HG03439 (cell line): ENCODE results near the gene WWC2.

Experiments
- ATAC-seq: cut with Tn5 transposase; IDR thresholded peaks from one replicate; pipeline ENCODE4 v1.9.1; 2021; ENCODE audit warnings: mild to moderate bottlenecking, moderate library complexity; ENCODE audit not compliant: unreplicated experiment

Gene WWC2

GRCh38 chr4:183254162-183254561, 155.1 kb downstream of the WWC2 start:
- ATAC-seq, result no peak

GRCh38 chr4:183255487-183255886, 156.4 kb downstream of the WWC2 start:
- no peak for ATAC-seq

- no peak for ATAC-seq
These were observed 157.3 kb downstream of the WWC2 start for GRCh38 chr4:183256343-183256742.

GRCh38 chr4:183256756-183257385, 157.8 kb downstream of the WWC2 start:
- no peak for ATAC-seq

GRCh38 chr4:183257808-183258207, 158.8 kb downstream of the WWC2 start:
- no peak for ATAC-seq

GRCh38 chr4:183260491-183261151, 161.6 kb downstream of the WWC2 start:
- no peak for ATAC-seq

- peak; percentile 92 for ATAC-seq
These were observed 163.1 kb downstream of the WWC2 start for GRCh38 chr4:183261953-183262775.

- ATAC-seq, result no peak
These were observed 163.7 kb downstream of the WWC2 start for GRCh38 chr4:183262776-183263100.

- no peak for ATAC-seq
These were observed 164.8 kb downstream of the WWC2 start for GRCh38 chr4:183263787-183264386.

- ATAC-seq, result no peak
These were observed 165.6 kb downstream of the WWC2 start for GRCh38 chr4:183264614-183265013.

GRCh38 chr4:183266371-183266770, 167.3 kb downstream of the WWC2 start:
- no peak for ATAC-seq

GRCh38 chr4:183268556-183268955, 169.5 kb downstream of the WWC2 start:
- no peak for ATAC-seq

GRCh38 chr4:183272384-183272783, 173.3 kb downstream of the WWC2 start:
- no peak for ATAC-seq

GRCh38 chr4:183276106-183276505, 177.0 kb downstream of the WWC2 start:
- ATAC-seq, result no peak

- ATAC-seq, result no peak
These were observed 185.3 kb downstream of the WWC2 start for GRCh38 chr4:183284258-183284785.

GRCh38 chr4:183284965-183285364, 185.9 kb downstream of the WWC2 start:
- ATAC-seq, result no peak

- no peak for ATAC-seq
These were observed 186.8 kb downstream of the WWC2 start for GRCh38 chr4:183285886-183286285.

GRCh38 chr4:183286590-183287308, 187.7 kb downstream of the WWC2 start:
- no peak for ATAC-seq

GRCh38 chr4:183287309-183287659, 188.2 kb downstream of the WWC2 start:
- no peak for ATAC-seq

GRCh38 chr4:183287677-183288076, 188.6 kb downstream of the WWC2 start:
- peak; percentile 58 for ATAC-seq

GRCh38 chr4:183288955-183289354, 189.9 kb downstream of the WWC2 start:
- ATAC-seq, result no peak
